Nephron progenitor cell (in vitro differentiated cells): ENCODE data around the gene BHLHE23.
"Not testable (repeated sequence)": the region's sequence is repeated elsewhere in the genome, so short reads cannot be mapped to it uniquely, and the experiment has no call there.

Experiments
- DNase-seq: peaks from one replicate; pipeline ENCODE4 v3.0.0; 2021
- H3K27ac Mint-ChIP-seq: 2 replicates; pipeline ENCODE4 v1.8.0; 2021; ENCODE audit warnings: mild to moderate bottlenecking, moderate library complexity, mixed read lengths
- H3K27me3 Mint-ChIP-seq: 2 replicates; pipeline ENCODE4 v1.8.0; 2021; ENCODE audit warnings: mild to moderate bottlenecking, low read depth, mixed read lengths; ENCODE audit not compliant: poor library complexity
- H3K36me3 Mint-ChIP-seq: 2 replicates; pipeline ENCODE4 v1.8.0; 2021; ENCODE audit warnings: low read depth, mixed read lengths
- H3K4me1 Mint-ChIP-seq: 2 replicates; pipeline ENCODE4 v1.8.0; 2021; ENCODE audit warnings: mixed read lengths
- H3K4me3 Mint-ChIP-seq: 2 replicates; pipeline ENCODE4 v1.8.0; 2021; ENCODE audit warnings: mild to moderate bottlenecking, moderate library complexity, mixed read lengths
- H3K9me3 Mint-ChIP-seq: 2 replicates; pipeline ENCODE4 v1.8.0; 2021; ENCODE audit warnings: mild to moderate bottlenecking, moderate library complexity, mixed read lengths
- CTCF ChIP-seq: fragments of 200-600 bp; sonication (generic); IDR thresholded peaks from 2 replicates; pipeline ENCODE4 v1.5.0; 2021; ENCODE audit warnings: antibody characterized with exemption

The BHLHE23 gene

GRCh38 chr20:63041776-63042175 lies 35.0 kb upstream of the BHLHE23 start:
- Mint-ChIP-seq H3K27me3 (peaks cover 85% of the 10 kb centered on the region), H3K36me3 (no peaks in the 10 kb centered on the region), H3K4me3 (no peak overlapping the region), H3K9me3 (peaks cover 31% of the 10 kb centered on the region), H3K27ac (no peak overlapping the region), H3K4me1 (peaks cover 3% of the 10 kb centered on the region)
- no peak for DNase-seq
- no peak for TF ChIP-seq CTCF

GRCh38 chr20:63037669-63038268 lies 31.0 kb upstream of the BHLHE23 start:
- H3K27me3 Mint-ChIP-seq, result peaks cover 88% of the 10 kb centered on the region
- H3K4me3 Mint-ChIP-seq, result peak overlapping the region; percentile 4

GRCh38 chr20:63036291-63036690 lies 29.5 kb upstream of the BHLHE23 start:
- Mint-ChIP-seq H3K27ac (no peak overlapping the region), H3K36me3 (no peaks in the 10 kb centered on the region), H3K9me3 (peaks cover 29% of the 10 kb centered on the region), H3K4me1 (peaks cover 44% of the 10 kb centered on the region), H3K27me3 (peaks cover 89% of the 10 kb centered on the region), H3K4me3 (no peak overlapping the region)
- no peak for TF ChIP-seq CTCF
- no peak for DNase-seq

More at GRCh38 chr20:63037669-63038268, 31.0 kb upstream of the BHLHE23 start:
- Mint-ChIP-seq H3K36me3 (no peaks in the 10 kb centered on the region), H3K4me1 (peaks cover 36% of the 10 kb centered on the region), H3K9me3 (peaks cover 29% of the 10 kb centered on the region), H3K27ac (no peak overlapping the region)
- no peak for TF ChIP-seq CTCF
- no peak for DNase-seq

- no peak for TF ChIP-seq CTCF
- Mint-ChIP-seq H3K36me3 (no peaks in the 10 kb centered on the region), H3K27me3 (peaks cover 89% of the 10 kb centered on the region), H3K9me3 (peaks cover 27% of the 10 kb centered on the region), H3K4me1 (peaks cover 44% of the 10 kb centered on the region), H3K4me3 (no peak overlapping the region), H3K27ac (no peak overlapping the region)
- no peak for DNase-seq
Observed at GRCh38 chr20:63035603-63036185, 28.9 kb upstream of the BHLHE23 start.

- H3K9me3 Mint-ChIP-seq, result peaks cover 19% of the 10 kb centered on the region
- H3K4me3 Mint-ChIP-seq, H3K27ac Mint-ChIP-seq, DNase-seq, H3K36me3 Mint-ChIP-seq: not testable (repeated sequence)
- peaks cover 47% of the 10 kb centered on the region for H3K4me1 Mint-ChIP-seq
- peaks cover 89% of the 10 kb centered on the region for H3K27me3 Mint-ChIP-seq
Observed at GRCh38 chr20:63034710-63035602, 28.2 kb upstream of the BHLHE23 start.
